SK-N-SH (cell line): ENCODE measurements around the gene UNC13B.

Experiments used
- CHD2 ChIP-seq: fragments of 150-350 bp; IDR thresholded peaks from 2 replicates; pipeline ENCODE4 v1.6.1; 2018; ENCODE audit warnings: low read length; ENCODE audit not compliant: partially characterized antibody
- ELF1 ChIP-seq: IDR thresholded peaks from 2 replicates; pipeline ENCODE4 v1.4.0; 2012
- FOXM1 ChIP-seq: IDR thresholded peaks from 2 replicates; pipeline ENCODE4 v1.4.0; 2012; ENCODE audit warnings: low read depth, mild to moderate bottlenecking
- GABPA ChIP-seq: IDR thresholded peaks from 2 replicates; pipeline ENCODE4 v1.4.0; 2012; ENCODE audit warnings: low read depth, mild to moderate bottlenecking
- NRF1 ChIP-seq: IDR thresholded peaks from 2 replicates; pipeline ENCODE4 v1.6.1; 2012; ENCODE audit warnings: low read depth, mild to moderate bottlenecking, low read length
- POLR2AphosphoS5 ChIP-seq: IDR thresholded peaks from 2 replicates; pipeline ENCODE4 v1.6.1; 2012; ENCODE audit warnings: low read depth, low read length
- TAF1 ChIP-seq: IDR thresholded peaks from 2 replicates; pipeline ENCODE4 v1.6.1; 2012; ENCODE audit warnings: low read depth, mild to moderate bottlenecking, low read length, moderate library complexity, borderline replicate concordance
- TCF12 ChIP-seq: IDR thresholded peaks from 2 replicates; pipeline ENCODE4 v1.4.0; 2012
- TF ChIP-seq, protein P1 (sequence below): fragments of 200-600 bp; sonication (generic); IDR thresholded peaks from 2 replicates; pipeline ENCODE4 v1.6.1; 2017; ENCODE audit warnings: antibody characterized with exemption, mild to moderate bottlenecking, moderate library complexity
- TF ChIP-seq, protein P2 (sequence below): IDR thresholded peaks from 2 replicates; pipeline ENCODE4 v1.6.1; 2012; ENCODE audit warnings: mild to moderate bottlenecking, low read depth, low read length, moderate library complexity
- TF ChIP-seq, protein P3 (sequence below): IDR thresholded peaks from 2 replicates; pipeline ENCODE4 v1.4.0; 2012; ENCODE audit warnings: low read depth

DNA sequence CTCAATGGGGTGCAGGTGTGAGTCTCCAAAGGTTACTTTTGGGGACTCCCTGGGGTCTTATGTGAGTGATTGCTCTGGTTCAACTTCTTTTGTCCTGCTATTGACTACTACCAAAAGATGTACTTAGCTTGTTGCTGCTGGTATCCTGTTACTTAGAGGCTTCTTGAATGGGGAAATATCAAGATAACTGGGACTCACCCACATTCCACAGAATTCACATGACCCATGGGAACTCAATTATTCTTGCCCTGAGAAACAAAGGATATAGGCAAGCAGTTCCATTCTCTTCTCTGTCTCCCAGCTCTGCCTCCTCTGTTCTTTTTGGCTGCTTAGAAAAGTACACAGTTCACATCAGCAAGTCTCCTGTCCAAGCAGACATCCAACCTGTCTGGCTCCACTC, 105.9 kb downstream of the UNC13B start:
- TF ChIP-seq, protein P1, sequence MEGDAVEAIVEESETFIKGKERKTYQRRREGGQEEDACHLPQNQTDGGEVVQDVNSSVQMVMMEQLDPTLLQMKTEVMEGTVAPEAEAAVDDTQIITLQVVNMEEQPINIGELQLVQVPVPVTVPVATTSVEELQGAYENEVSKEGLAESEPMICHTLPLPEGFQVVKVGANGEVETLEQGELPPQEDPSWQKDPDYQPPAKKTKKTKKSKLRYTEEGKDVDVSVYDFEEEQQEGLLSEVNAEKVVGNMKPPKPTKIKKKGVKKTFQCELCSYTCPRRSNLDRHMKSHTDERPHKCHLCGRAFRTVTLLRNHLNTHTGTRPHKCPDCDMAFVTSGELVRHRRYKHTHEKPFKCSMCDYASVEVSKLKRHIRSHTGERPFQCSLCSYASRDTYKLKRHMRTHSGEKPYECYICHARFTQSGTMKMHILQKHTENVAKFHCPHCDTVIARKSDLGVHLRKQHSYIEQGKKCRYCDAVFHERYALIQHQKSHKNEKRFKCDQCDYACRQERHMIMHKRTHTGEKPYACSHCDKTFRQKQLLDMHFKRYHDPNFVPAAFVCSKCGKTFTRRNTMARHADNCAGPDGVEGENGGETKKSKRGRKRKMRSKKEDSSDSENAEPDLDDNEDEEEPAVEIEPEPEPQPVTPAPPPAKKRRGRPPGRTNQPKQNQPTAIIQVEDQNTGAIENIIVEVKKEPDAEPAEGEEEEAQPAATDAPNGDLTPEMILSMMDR, result no peak
- TF ChIP-seq NRF1, result no peak
- no peak for TF ChIP-seq FOXM1
- TF ChIP-seq TCF12, result no peak
- TF ChIP-seq, protein P2, sequence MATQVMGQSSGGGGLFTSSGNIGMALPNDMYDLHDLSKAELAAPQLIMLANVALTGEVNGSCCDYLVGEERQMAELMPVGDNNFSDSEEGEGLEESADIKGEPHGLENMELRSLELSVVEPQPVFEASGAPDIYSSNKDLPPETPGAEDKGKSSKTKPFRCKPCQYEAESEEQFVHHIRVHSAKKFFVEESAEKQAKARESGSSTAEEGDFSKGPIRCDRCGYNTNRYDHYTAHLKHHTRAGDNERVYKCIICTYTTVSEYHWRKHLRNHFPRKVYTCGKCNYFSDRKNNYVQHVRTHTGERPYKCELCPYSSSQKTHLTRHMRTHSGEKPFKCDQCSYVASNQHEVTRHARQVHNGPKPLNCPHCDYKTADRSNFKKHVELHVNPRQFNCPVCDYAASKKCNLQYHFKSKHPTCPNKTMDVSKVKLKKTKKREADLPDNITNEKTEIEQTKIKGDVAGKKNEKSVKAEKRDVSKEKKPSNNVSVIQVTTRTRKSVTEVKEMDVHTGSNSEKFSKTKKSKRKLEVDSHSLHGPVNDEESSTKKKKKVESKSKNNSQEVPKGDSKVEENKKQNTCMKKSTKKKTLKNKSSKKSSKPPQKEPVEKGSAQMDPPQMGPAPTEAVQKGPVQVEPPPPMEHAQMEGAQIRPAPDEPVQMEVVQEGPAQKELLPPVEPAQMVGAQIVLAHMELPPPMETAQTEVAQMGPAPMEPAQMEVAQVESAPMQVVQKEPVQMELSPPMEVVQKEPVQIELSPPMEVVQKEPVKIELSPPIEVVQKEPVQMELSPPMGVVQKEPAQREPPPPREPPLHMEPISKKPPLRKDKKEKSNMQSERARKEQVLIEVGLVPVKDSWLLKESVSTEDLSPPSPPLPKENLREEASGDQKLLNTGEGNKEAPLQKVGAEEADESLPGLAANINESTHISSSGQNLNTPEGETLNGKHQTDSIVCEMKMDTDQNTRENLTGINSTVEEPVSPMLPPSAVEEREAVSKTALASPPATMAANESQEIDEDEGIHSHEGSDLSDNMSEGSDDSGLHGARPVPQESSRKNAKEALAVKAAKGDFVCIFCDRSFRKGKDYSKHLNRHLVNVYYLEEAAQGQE, result no peak
- no peak for TF ChIP-seq TAF1
- TF ChIP-seq, protein P3, sequence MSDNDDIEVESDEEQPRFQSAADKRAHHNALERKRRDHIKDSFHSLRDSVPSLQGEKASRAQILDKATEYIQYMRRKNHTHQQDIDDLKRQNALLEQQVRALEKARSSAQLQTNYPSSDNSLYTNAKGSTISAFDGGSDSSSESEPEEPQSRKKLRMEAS, result no peak
- TF ChIP-seq POLR2AphosphoS5, result no peak
- TF ChIP-seq GABPA, result no peak
- no peak for TF ChIP-seq ELF1
- TF ChIP-seq CHD2, result no peak
